Fibroblast of upper back skin (primary cell): ENCODE measurements around the gene PCNA.
"Not testable (repeated sequence)": the region's sequence is repeated elsewhere in the genome, so short reads cannot be mapped to it uniquely, and the experiment has no call there.

Source experiments
- DNase-seq: peaks from one replicate; pipeline ENCODE4 v3.0.0-alpha.2; 2013

The PCNA gene

GRCh38 chr20:5095931-5096330, 23.8 kb downstream of the PCNA start:
- no peak for DNase-seq

- DNase-seq = no peak
Measured at GRCh38 chr20:5095454-5095853, 24.3 kb downstream of the PCNA start.

- no peak for DNase-seq
Measured at GRCh38 chr20:5092765-5093339, 26.9 kb downstream of the PCNA start.

- no peak for DNase-seq
Measured at GRCh38 chr20:5091902-5092301, 27.9 kb downstream of the PCNA start.

GRCh38 chr20:5090191-5090590, 29.6 kb downstream of the PCNA start:
- no peak for DNase-seq

- DNase-seq = no peak
Measured at GRCh38 chr20:5088688-5089087, 31.1 kb downstream of the PCNA start.

- DNase-seq = no peak
Measured at GRCh38 chr20:5085380-5085779, 34.4 kb downstream of the PCNA start.

GRCh38 chr20:5080384-5080877, 39.3 kb downstream of the PCNA start:
- peak; percentile 13 for DNase-seq

GRCh38 chr20:5078399-5078958, 41.3 kb downstream of the PCNA start:
- DNase-seq = no peak

GRCh38 chr20:5077761-5078387, 41.9 kb downstream of the PCNA start:
- no peak for DNase-seq

- DNase-seq = not testable (repeated sequence)
Measured at GRCh38 chr20:5076913-5077312, 42.8 kb downstream of the PCNA start.

GRCh38 chr20:5074232-5074674, 45.5 kb downstream of the PCNA start:
- DNase-seq = no peak

- no peak for DNase-seq
Measured at GRCh38 chr20:5073660-5074231, 46.0 kb downstream of the PCNA start.

- DNase-seq = peak; percentile 21
Measured at GRCh38 chr20:5072756-5073659, 46.8 kb downstream of the PCNA start.

GRCh38 chr20:5071942-5072341, 47.8 kb downstream of the PCNA start:
- not testable (repeated sequence) for DNase-seq

- DNase-seq = no peak
Measured at GRCh38 chr20:5070570-5070969, 49.2 kb downstream of the PCNA start.

GRCh38 chr20:5070081-5070480, 49.7 kb downstream of the PCNA start:
- no peak for DNase-seq

- no peak for DNase-seq
Measured at GRCh38 chr20:5069141-5069806, 50.5 kb downstream of the PCNA start.

- no peak for DNase-seq
Measured at GRCh38 chr20:5067877-5068645, 51.7 kb downstream of the PCNA start.

GRCh38 chr20:5065879-5066383, 53.8 kb downstream of the PCNA start:
- peak; percentile 80 for DNase-seq

GRCh38 chr20:5065166-5065878, 54.4 kb downstream of the PCNA start:
- no peak for DNase-seq
